Gastrocnemius medialis (tissue), 4 donors: ENCODE data around the gene METAP1D.

Experiments used
- POLR2A ChIP-seq, 2 donors: fragments of 450-650 bp; IDR thresholded peaks; one replicate each; pipeline ENCODE4 v1.6.1; 2017; ENCODE audit warnings: antibody characterized with exemption in 2 of 2, mild to moderate bottlenecking in 2 of 2, moderate library complexity in 2 of 2
- TF ChIP-seq, protein P1 (sequence below), 5 experiments: fragments of 450-650 bp in 3 of 5; fragments of 200-600 bp in 2 of 5; sonication (generic) in 2 of 5; IDR thresholded peaks in 4 of 5; conservative IDR thresholded peaks in 1 of 5; 1 replicate in 4 of 5; 2 replicates in 1 of 5; pipeline ENCODE4 v1.5.1; 2016 to 2019; ENCODE audit warnings: antibody characterized with exemption in 5 of 5, mild to moderate bottlenecking in 3 of 5, moderate library complexity in 3 of 5

DNA sequence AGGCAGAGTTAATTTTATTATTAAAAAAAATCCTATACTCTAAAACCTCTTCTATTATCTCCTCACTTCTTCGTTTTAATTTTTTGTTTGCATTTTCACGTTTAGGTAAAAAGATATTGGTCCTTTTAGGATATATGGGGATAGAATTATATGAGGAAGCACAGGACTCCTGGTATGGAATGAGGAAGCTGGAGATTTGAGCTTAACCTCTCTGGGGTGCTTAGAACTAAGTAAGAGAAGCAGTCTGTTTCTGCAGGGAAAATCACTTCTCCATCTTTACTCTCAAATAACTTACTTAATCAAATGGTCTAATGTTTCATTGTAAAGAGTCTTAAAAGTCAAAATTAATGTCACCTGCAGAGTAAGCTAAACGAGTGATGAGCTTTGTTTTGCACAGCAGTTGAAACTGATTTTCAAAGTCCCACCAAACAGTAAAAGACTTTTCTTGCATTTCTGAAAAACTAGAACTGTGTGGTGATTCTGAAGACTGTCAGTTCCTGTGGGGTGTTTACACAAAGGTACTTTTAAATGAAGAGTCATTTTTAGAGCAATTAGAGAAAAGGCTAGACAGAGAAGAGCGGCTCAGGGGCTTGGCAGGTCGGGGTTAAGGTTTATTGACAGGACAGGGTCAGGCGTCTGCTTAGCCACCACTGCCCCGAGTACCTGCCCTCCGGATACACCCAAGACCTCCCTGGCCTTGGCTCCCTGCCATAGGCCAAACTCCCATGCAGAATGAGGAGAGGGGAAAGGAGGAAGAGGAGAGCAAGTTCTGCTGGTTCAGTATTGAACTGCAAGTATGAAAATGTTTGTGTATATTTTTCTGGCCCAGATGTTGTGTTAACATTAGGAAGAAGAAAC is 21.6 kb downstream of the METAP1D start:
- TF ChIP-seq, protein P1, sequence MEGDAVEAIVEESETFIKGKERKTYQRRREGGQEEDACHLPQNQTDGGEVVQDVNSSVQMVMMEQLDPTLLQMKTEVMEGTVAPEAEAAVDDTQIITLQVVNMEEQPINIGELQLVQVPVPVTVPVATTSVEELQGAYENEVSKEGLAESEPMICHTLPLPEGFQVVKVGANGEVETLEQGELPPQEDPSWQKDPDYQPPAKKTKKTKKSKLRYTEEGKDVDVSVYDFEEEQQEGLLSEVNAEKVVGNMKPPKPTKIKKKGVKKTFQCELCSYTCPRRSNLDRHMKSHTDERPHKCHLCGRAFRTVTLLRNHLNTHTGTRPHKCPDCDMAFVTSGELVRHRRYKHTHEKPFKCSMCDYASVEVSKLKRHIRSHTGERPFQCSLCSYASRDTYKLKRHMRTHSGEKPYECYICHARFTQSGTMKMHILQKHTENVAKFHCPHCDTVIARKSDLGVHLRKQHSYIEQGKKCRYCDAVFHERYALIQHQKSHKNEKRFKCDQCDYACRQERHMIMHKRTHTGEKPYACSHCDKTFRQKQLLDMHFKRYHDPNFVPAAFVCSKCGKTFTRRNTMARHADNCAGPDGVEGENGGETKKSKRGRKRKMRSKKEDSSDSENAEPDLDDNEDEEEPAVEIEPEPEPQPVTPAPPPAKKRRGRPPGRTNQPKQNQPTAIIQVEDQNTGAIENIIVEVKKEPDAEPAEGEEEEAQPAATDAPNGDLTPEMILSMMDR (IDR thresholded peaks at IDR 0.05 in 4 of 5, conservative IDR thresholded peaks at IDR 0.05 in 1 of 5): no peak
- no peak for TF ChIP-seq POLR2A (IDR thresholded peaks at IDR 0.05)
